Keratinocyte (primary cell): ENCODE measurements around the gene MBNL2. TPM values are rescaled to one million over a fixed set of nuclear protein-coding genes. Genes with fewer than 3 reads are reported as not detected.

Experiments used
- DNase-seq: peaks from one replicate; pipeline ENCODE4 v3.0.0-alpha.2; 2011; ENCODE audit warnings: low read depth, missing footprints, low spot score
- FAIRE-seq: peaks from 2 replicates; lab custom pipeline; 2011; peaks lifted over from hg19 to GRCh38; lab: Jason Lieb, UNC
- H2AFZ ChIP-seq: 2 replicates; pipeline ENCODE4 v1.6.0; 2012; ENCODE audit warnings: low read length, control low read depth, inconsistent platforms; ENCODE audit not compliant: control insufficient read depth
- H3K27ac ChIP-seq: 2 replicates; pipeline ENCODE4 v1.5.1; 2011; ENCODE audit warnings: low read length; ENCODE audit not compliant: control insufficient read depth, insufficient read depth
- H3K27me3 ChIP-seq: 3 replicates; pipeline ENCODE4 v1.6.0; 2011; ENCODE audit warnings: low read length; ENCODE audit not compliant: control insufficient read depth, insufficient read depth; ENCODE audit errors: extremely low read depth
- H3K36me3 ChIP-seq, 2 experiments: 2 replicates in 1 of 2; 3 replicates in 1 of 2; pipeline ENCODE4 v1.5.1; 2011; ENCODE audit warnings: low read length in 2 of 2, mild to moderate bottlenecking in 1 of 2; ENCODE audit not compliant: control insufficient read depth in 2 of 2, insufficient read depth in 2 of 2; ENCODE audit errors: extremely low read depth in 1 of 2
- H3K4me1 ChIP-seq: 3 replicates; pipeline ENCODE4 v1.5.1; 2011; ENCODE audit warnings: low read length; ENCODE audit not compliant: control insufficient read depth, insufficient read depth; ENCODE audit errors: extremely low read depth
- H3K4me2 ChIP-seq: 3 replicates; pipeline ENCODE4 v1.6.0; 2011; ENCODE audit warnings: low read depth, low read length; ENCODE audit not compliant: control insufficient read depth, insufficient read depth; ENCODE audit errors: extremely low read depth
- H3K4me3 ChIP-seq, 3 experiments: fragments of 200-600 bp in 1 of 3; sonication (generic) in 1 of 3; 2 replicates in 2 of 3; 3 replicates in 1 of 3; pipeline ENCODE4 v1.5.1; 2011 to 2016; ENCODE audit warnings: low read length in 3 of 3, mild to moderate bottlenecking in 3 of 3, control low read depth in 2 of 3, inconsistent platforms in 1 of 3, low read depth in 1 of 3, mixed read lengths in 1 of 3, mixed run types in 1 of 3, moderate library complexity in 1 of 3; ENCODE audit not compliant: control insufficient read depth in 2 of 3, insufficient read depth in 2 of 3; ENCODE audit errors: extremely low read depth in 1 of 3
- H3K79me2 ChIP-seq: 2 replicates; pipeline ENCODE4 v1.6.0; 2012; ENCODE audit warnings: low read length; ENCODE audit not compliant: control insufficient read depth, insufficient read depth
- H3K9ac ChIP-seq: 3 replicates; pipeline ENCODE4 v1.6.0; 2011; ENCODE audit warnings: low read length; ENCODE audit not compliant: control insufficient read depth, insufficient read depth; ENCODE audit errors: extremely low read depth
- H3K9me1 ChIP-seq: 3 replicates; pipeline ENCODE4 v1.6.0; 2011; ENCODE audit warnings: low read length; ENCODE audit not compliant: control insufficient read depth, insufficient read depth; ENCODE audit errors: extremely low read depth
- H3K9me3 ChIP-seq: 2 replicates; pipeline ENCODE4 v1.5.1; 2012; ENCODE audit warnings: low read depth, low read length; ENCODE audit not compliant: control insufficient read depth
- H4K20me1 ChIP-seq: 3 replicates; pipeline ENCODE4 v1.6.0; 2011; ENCODE audit warnings: low read length; ENCODE audit not compliant: control insufficient read depth, insufficient read depth; ENCODE audit errors: extremely low read depth
- EZH2 ChIP-seq: IDR thresholded peaks from one replicate; pipeline ENCODE4 v1.6.1; 2012; ENCODE audit warnings: inconsistent platforms, mild to moderate bottlenecking, low read length, moderate library complexity
- dilution Hi-C: fragments of 300-500 bp; cut with MboI; formaldehyde crosslinking; loops from one replicate; pipeline ENCODE4 v1.7.0; 2020; ENCODE audit warnings: low sequenced_read_pairs; ENCODE audit not compliant: extremely low pct_ligation_motif_present
- polyA plus RNA-seq, 5 experiments: library from polyadenylated mRNA; depleted of rRNA in 3 of 5; stranded (reverse) in 3 of 5; stranded (forward) in 1 of 5; unstranded in 1 of 5; fragments of >200 nt; gene quantifications; 1 replicate in 1 of 5; 2 replicates in 3 of 5; 3 replicates in 1 of 5; pipeline versions ENCODE4 v1.2.1 to v1.2.3, GENCODE V29; 2011 to 2012; ENCODE audit warnings: missing spikeins in 2 of 5, low read depth in 1 of 5, low replicate concordance in 1 of 5
- TF ChIP-seq, protein P1 (sequence below), 3 experiments: IDR thresholded peaks in 1 of 3; conservative IDR thresholded peaks in 1 of 3; optimal IDR thresholded peaks in 1 of 3; 2 replicates in 2 of 3; 3 replicates in 1 of 3; pipeline versions ENCODE3 to v1.5.1; 2011; ENCODE audit warnings: low read length in 3 of 3, mild to moderate bottlenecking in 3 of 3, moderate library complexity in 2 of 3, control low read depth in 1 of 3, inconsistent platforms in 1 of 3; ENCODE audit not compliant: insufficient read depth in 2 of 3; ENCODE audit errors: extremely low read depth in 1 of 3

MBNL2 gene
- polyA plus RNA-seq, 1 donor (not counting 4 experiments of a cell fraction or from before 2014, with no cell fraction given): 28.4 TPM

DNA sequence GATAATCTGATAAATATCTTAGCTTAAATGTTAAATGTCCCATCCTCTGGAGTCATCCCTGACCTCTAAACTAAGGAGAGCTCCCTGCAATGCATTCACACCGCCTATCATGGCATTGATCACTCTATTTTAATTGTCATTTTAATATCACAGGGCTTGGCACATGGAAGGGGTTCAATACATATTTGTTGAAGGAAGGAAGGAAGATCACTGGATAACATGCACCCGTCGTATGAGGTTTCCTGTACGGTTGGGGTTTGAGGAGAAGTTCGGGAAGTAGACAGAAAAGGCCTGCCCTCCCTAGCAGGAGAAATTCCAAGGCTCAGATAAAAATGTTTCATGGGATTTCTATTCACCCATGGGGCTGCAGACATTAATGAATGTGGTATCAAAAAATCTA is 102.0 kb downstream of the MBNL2 start:
- Histone ChIP-seq H3K9ac (no peak overlapping the region), H3K4me1 (peaks cover 27% of the 10 kb centered on the region), H3K79me2 (no peaks in the 10 kb centered on the region), H2AFZ (no peak overlapping the region), H3K9me3 (no peaks in the 10 kb centered on the region), H3K4me3 (no peak overlapping the region), H4K20me1 (no peaks in the 10 kb centered on the region), H3K4me2 (no peak overlapping the region), H3K27ac (no peak overlapping the region), H3K9me1 (no peaks in the 10 kb centered on the region), H3K27me3 (no peaks in the 10 kb centered on the region), H3K36me3 (no peaks in the 10 kb centered on the region)
- TF ChIP-seq EZH2: no peak
- TF ChIP-seq, protein P1, sequence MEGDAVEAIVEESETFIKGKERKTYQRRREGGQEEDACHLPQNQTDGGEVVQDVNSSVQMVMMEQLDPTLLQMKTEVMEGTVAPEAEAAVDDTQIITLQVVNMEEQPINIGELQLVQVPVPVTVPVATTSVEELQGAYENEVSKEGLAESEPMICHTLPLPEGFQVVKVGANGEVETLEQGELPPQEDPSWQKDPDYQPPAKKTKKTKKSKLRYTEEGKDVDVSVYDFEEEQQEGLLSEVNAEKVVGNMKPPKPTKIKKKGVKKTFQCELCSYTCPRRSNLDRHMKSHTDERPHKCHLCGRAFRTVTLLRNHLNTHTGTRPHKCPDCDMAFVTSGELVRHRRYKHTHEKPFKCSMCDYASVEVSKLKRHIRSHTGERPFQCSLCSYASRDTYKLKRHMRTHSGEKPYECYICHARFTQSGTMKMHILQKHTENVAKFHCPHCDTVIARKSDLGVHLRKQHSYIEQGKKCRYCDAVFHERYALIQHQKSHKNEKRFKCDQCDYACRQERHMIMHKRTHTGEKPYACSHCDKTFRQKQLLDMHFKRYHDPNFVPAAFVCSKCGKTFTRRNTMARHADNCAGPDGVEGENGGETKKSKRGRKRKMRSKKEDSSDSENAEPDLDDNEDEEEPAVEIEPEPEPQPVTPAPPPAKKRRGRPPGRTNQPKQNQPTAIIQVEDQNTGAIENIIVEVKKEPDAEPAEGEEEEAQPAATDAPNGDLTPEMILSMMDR (optimal IDR thresholded peaks at IDR 0.05 in 1 of 3, IDR thresholded peaks at IDR 0.05 in 1 of 3, conservative IDR thresholded peaks at IDR 0.05 in 1 of 3; ENCODE audit: extremely low read depth in 1 of 3, insufficient read depth in 2 of 3, low read length in 3 of 3): no peak
- FAIRE-seq (no peak), DNase-seq (no peak)
- dilution Hi-C loops: no loop called here

DNA sequence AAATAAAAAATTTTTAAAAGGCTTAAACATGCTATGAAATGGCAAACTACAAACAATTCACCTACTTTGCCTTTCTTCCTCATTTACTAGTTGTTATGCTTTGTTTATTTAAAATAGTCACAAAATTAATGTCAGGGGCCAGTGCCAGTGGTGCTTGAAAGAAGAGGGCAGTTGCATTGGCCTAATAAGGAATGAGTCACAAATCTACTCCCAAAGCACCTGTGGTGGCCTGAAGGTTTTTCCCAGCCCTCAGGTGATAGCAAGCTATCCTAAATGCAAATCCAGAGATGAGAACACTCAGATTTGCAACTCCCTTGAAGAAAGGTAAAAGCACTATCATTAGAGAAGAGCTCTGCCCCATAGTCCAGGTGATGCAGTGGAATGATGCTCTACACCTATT is 103.6 kb downstream of the MBNL2 start:
- peaks cover 27% of the 10 kb centered on the region for H3K4me1 ChIP-seq
- H3K9me3 ChIP-seq: no peaks in the 10 kb centered on the region
- no peak for DNase-seq
- no peaks in the 10 kb centered on the region for H3K36me3 ChIP-seq
- no peaks in the 10 kb centered on the region for H3K9me1 ChIP-seq
- no peaks in the 10 kb centered on the region for H4K20me1 ChIP-seq
- H3K27me3 ChIP-seq: no peaks in the 10 kb centered on the region
- dilution Hi-C loops: no loop called here
- no peak overlapping the region for H3K9ac ChIP-seq
- no peak for FAIRE-seq
- H3K27ac ChIP-seq: no peak overlapping the region
- no peaks in the 10 kb centered on the region for H3K79me2 ChIP-seq
- H2AFZ ChIP-seq: no peak overlapping the region
- no peak overlapping the region for H3K4me2 ChIP-seq
- no peak overlapping the region for H3K4me3 ChIP-seq
- TF ChIP-seq, protein P1 (optimal IDR thresholded peaks at IDR 0.05 in 1 of 3, IDR thresholded peaks at IDR 0.05 in 1 of 3, conservative IDR thresholded peaks at IDR 0.05 in 1 of 3; ENCODE audit: extremely low read depth in 1 of 3, insufficient read depth in 2 of 3, low read length in 3 of 3): no peak
- no peak for TF ChIP-seq EZH2
